Measurements from ENCODE around the gene SLC9A9. TPM values are rescaled to one million over a fixed set of nuclear protein-coding genes. Genes with fewer than 3 reads are reported as not detected.

Gene SLC9A9
- total RNA-seq, 1 experiment from 2014 or later, result 0.20 TPM

DNA sequence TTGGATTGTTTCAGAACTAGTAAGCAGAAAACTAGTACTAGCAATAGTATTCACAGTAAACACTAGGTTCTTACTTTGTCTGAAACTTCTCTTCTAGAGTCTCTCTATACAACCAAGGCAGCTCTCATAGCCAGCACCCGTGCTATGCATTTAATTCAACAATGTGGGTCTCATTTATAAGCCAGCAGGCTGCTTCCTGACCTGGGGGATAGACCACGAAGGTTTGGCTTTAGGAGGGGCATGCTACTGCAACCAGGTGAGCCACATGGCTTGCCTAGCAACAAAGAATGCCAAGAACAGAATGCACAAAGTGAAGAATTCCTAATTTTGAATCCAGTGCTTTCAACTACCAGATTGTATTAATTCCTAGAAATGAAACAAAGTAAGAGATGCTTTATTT, 514.9 kb downstream of the SLC9A9 start:
- no peaks in the 10 kb centered on the region for H3K36me3 ChIP-seq
- peaks cover 2% of the 10 kb centered on the region; the same call in 1 of the 2 replicates for H3K9me3 ChIP-seq
- DNase-seq, result no peak
- H3K4me3 ChIP-seq, result no peak overlapping the region
- no peaks in the 10 kb centered on the region for H3K27me3 ChIP-seq

DNA sequence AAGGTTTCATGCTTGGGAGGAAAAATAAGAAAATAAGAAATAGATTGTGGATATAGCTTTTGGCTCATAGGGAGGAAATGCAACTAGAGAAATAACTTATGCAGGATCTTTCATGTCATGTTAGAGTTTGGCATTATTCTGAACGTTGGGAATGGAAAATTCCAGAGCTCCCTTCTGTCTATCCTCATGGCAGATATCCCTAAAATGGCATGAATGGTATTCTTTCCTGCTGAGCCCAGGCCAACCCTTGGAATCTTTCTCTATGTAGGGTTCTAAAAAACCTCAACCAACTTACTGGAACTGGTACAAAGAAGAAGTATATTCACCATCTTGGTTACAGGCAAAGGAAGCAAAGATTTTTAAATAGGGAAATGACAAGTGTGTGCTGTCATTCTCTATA, 516.2 kb downstream of the SLC9A9 start:
- Histone ChIP-seq H3K36me3 (no peaks in the 10 kb centered on the region), H3K4me3 (no peak overlapping the region), H3K27me3 (no peaks in the 10 kb centered on the region), H3K9me3 (peaks cover 2% of the 10 kb centered on the region; the same call in 1 of the 2 replicates)
- DNase-seq, result no peak

DNA sequence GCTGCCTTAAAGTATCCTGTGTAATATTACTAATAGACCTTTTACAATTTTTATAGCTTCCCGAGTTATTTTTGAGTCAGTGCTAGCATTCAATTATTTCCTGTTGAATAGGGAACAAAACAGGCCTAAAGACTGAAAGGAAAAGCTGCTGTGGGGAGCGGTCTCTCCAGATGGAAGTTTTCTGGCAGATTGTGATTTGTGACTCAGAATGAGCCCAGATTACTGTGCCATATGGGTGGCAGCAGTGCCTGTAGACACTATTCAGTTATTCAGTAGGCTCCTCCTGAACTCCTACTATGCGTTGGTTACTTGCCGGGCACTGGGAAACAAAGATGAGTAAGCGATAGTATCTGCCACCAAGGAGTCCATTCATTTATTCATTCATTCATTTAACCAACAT, 516.9 kb downstream of the SLC9A9 start:
- no peak overlapping the region for H3K4me3 ChIP-seq
- peaks cover 2% of the 10 kb centered on the region; the same call in 1 of the 2 replicates for H3K9me3 ChIP-seq
- DNase-seq, result peak; percentile 75

DNA sequence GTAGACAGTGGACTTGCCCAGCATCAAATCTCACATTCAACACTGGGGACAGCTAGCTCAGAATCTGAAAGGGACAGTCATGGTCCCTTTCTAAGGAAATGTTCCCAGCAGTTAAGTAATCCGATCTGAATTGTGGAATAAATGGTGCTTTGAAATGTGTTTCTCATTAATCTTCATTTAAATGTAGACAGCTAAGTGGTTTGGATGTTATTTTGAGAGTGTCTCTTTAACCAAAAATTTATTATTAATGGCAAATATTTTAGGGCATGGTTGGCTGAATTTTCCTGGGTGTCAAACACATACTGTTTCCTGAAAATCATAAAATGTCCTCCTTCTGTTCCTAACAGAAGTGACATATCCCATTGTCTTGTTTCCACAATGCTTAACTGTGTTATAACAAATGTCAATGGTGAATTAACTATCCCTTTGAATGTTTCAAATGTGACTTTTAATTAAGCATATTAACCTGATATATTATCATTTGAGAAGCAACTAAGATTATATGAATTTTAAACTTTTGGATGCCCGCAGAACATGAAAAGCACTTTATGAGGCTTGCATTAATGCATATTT, 517.9 kb downstream of the SLC9A9 start:
- no peaks in the 10 kb centered on the region for H3K36me3 ChIP-seq
- no peaks in the 10 kb centered on the region for H3K27me3 ChIP-seq
- H3K4me3 ChIP-seq, result no peak overlapping the region
- H3K9me3 ChIP-seq, result no peaks in the 10 kb centered on the region; the same call in 1 of the 2 replicates
- DNase-seq, result no peak

More for the DNA sequence above, 516.9 kb downstream of the SLC9A9 start:
- Histone ChIP-seq H3K36me3 (no peaks in the 10 kb centered on the region), H3K27me3 (no peaks in the 10 kb centered on the region)

DNA sequence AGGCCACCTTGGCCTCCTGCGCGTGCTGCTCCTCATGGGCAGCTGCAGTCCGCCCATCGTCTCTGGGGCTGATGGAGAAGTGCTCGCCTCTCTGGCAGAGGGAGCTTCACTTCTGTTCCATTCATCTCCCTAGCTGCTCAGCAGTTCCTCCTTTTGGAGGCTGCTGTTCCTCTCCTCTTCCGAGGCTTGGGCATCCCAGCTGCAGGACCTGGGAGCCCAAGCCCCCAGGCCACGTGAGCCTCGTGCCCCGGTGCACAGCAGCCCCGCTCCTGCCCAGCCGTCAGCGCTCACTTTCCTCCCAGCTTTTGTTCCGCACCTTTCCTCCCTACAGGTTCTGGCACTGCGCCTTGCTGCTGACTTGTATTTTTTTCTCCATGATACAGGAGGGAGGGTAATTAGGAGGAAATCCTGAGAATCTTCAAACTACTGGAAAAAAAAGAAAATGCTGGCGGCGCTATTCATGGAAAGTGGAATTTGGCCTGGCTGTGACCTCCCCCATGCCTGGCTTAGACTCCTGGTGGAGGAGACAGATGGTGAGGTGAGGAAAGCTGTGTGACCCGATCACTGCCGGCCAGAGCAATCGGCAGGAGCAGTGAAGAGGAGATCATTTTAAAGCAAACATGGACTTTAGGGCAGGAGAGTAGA, 518.6 kb downstream of the SLC9A9 start:
- Histone ChIP-seq H3K4me3 (no peak overlapping the region), H3K9me3 (no peaks in the 10 kb centered on the region), H3K27me3 (no peaks in the 10 kb centered on the region), H3K36me3 (no peaks in the 10 kb centered on the region)
- no peak for DNase-seq

DNA sequence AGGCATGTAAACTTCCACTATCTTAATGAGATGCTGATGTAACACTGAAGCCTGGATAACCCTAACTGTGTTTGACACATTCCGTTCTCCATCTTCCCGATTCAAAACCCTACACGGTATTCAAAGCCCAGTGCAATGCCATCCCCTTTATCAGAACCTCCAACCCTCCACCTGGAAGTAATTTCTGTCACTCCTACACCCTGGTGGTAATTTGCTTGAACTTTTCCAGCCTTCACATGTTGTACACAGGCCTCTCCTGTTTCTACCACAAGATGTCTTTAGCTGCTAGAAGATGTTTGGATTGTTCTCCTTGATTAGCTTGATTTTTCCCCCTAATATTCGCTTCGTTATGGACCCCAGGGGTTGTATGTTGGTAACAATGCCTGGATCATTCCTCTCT, 519.8 kb downstream of the SLC9A9 start:
- H3K9me3 ChIP-seq, result no peaks in the 10 kb centered on the region

DNA sequence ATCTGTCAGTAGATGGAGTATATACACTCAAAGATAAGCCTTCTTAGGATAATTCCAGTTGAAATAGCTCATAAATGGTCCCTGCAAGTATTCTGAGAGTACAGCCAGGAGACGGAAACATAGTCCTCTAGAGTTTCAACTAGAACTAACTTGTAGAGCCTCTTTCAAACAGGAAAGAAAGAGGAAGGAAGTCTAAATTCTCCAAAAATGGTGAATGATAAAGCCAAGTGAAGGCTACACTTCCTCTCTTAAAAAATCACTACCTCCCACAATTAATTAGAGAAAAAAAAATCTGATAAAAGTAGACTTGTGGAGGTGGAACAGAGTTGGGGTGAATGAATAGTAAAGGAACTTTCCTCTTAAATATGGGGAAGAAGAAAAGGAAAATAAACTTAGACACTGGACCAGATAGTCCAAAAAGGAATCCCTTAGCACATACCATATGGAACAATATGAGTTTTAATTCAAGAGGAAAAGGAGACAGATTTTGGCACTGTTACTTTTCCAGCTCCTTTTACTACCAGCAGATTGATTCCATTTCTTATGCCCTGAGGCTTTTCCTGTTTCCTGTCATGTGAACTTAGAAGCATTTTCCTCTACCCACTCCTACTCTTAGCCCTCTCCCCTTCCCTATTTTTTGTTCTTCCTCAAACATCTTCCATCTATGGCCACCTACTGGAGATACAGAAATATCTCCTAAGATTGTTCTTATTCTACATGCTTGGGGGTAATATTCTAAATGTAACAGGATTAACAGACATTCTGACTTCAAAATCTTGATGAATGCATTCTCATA, 521.1 kb downstream of the SLC9A9 start:
- no peaks in the 10 kb centered on the region for H3K9me3 ChIP-seq
- H3K36me3 ChIP-seq, result no peaks in the 10 kb centered on the region
- DNase-seq, result no peak
- no peak overlapping the region for H3K4me3 ChIP-seq
- H3K27me3 ChIP-seq, result no peaks in the 10 kb centered on the region

More for the DNA sequence above, 519.8 kb downstream of the SLC9A9 start:
- Histone ChIP-seq H3K36me3 (no peaks in the 10 kb centered on the region), H3K4me3 (no peak overlapping the region), H3K27me3 (no peaks in the 10 kb centered on the region)
- no peak for DNase-seq

DNA sequence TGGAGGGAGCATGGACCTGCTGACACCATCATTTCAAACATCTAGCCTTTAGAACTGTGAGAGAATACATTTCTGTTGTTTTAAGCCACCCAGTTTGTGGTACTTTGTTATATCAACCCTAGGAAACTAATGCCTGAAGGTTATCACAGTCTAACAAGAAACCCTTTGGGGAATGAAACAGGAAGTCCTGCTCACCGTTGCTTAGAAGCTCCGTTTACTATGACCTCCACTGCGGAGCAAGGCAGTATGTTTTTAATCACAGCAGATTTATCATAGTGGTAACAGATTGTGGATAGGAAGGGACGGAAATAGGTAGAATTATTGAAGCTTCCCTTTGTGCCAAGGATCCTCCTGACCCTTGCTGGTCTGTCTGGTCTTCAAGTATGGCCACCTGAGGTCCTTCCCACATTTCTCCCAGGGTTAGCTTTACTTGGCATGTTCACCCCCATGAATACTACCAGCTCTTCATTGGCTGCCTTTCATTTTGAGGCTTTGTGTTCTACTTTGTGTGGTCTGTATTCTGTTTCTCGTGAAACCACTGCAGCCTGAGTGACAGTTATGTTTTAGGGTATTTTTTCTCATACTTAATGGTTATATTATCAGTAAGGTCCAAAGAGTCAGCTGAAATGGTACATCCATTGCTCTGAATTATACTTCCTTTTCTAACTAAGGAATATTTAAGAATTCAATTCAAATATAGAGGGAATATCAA, 527.1 kb downstream of the SLC9A9 start:
- Histone ChIP-seq H3K36me3 (no peaks in the 10 kb centered on the region), H3K27me3 (no peaks in the 10 kb centered on the region), H3K9me3 (no peaks in the 10 kb centered on the region), H3K4me3 (no peak overlapping the region)
- DNase-seq, result no peak

DNA sequence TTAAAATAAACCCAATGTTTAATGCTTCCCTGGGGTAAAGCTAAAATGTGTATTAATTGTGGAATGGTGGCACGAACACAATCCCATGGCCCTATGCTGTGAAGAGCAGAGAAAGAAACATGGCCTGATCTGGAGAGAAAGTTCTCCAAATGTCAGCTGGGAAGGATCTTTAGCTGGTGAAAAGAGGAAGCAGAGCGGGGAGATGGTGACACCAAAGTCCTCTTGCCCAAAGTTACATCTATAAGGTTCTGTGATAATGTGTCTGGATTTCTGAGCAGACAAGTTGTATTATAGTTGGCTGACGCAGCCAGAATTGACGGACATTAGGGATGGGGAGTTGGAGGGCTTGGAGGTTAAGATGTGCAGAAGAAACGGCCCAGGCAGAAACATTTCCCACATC, 532.5 kb downstream of the SLC9A9 start:
- no peaks in the 10 kb centered on the region for H3K27me3 ChIP-seq
- H3K36me3 ChIP-seq, result no peaks in the 10 kb centered on the region
- no peak overlapping the region for H3K4me3 ChIP-seq
- H3K9me3 ChIP-seq, result no peaks in the 10 kb centered on the region
- DNase-seq, result no peak

DNA sequence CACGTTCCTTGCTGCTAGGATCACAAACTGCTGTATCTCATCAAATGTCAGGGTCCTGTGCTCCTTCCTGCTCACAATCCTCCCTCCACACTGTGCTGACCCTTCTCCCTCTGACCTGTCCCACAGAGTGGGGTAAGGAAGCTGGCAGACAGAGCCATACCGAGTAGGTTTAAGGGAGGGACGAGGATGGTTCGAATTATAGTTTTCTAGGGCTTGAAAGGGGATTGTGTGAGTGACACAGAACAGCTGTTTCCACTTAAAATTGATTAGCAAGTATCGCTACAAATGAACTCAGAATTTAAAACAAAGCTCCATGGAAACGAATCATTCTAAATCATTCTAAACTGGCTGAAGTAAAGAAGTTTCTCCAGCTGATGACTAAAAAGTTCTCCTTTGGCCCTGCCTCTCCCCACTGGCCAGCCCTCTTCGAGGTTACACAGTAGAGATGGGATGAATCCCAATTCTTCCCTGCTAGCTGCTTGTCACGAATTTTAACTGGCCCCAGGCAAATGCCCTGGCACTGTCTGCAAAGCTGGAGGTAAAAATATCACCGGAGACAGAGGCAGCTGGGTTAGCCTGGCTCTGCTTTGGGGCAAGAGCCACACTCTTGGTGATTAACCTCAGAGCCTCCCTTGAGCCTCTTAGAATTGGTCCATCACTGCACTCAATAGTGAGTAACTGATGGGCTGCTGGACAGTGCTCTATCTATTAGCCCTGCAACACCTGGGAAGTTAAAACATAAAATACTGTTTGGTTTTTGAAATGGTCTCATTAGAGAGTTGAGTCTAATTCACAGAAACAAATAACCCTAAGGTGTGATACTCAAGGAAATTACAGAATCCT, 533.8 kb downstream of the SLC9A9 start:
- Histone ChIP-seq H3K27me3 (no peaks in the 10 kb centered on the region), H3K36me3 (no peaks in the 10 kb centered on the region), H3K4me3 (no peak overlapping the region), H3K9me3 (no peaks in the 10 kb centered on the region)
- DNase-seq, result peak; percentile 64

DNA sequence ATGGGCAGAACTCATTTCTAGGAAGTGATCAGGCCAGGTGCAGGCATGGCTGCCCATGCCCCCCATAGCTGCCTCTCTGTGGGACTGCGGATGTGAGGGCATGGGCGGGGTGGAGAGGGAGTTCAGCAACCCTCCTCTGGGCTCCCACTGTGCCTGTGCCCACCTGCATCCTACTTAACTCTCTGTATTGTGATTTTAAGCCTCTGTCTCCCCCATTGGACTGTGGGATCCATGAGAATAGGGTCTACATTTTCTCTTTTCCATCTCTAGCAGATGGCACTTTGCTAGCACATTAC, 534.4 kb downstream of the SLC9A9 start:
- no peak overlapping the region for H3K4me3 ChIP-seq
- no peaks in the 10 kb centered on the region for H3K36me3 ChIP-seq
- no peak for DNase-seq
- H3K9me3 ChIP-seq, result no peaks in the 10 kb centered on the region
- no peaks in the 10 kb centered on the region for H3K27me3 ChIP-seq

DNA sequence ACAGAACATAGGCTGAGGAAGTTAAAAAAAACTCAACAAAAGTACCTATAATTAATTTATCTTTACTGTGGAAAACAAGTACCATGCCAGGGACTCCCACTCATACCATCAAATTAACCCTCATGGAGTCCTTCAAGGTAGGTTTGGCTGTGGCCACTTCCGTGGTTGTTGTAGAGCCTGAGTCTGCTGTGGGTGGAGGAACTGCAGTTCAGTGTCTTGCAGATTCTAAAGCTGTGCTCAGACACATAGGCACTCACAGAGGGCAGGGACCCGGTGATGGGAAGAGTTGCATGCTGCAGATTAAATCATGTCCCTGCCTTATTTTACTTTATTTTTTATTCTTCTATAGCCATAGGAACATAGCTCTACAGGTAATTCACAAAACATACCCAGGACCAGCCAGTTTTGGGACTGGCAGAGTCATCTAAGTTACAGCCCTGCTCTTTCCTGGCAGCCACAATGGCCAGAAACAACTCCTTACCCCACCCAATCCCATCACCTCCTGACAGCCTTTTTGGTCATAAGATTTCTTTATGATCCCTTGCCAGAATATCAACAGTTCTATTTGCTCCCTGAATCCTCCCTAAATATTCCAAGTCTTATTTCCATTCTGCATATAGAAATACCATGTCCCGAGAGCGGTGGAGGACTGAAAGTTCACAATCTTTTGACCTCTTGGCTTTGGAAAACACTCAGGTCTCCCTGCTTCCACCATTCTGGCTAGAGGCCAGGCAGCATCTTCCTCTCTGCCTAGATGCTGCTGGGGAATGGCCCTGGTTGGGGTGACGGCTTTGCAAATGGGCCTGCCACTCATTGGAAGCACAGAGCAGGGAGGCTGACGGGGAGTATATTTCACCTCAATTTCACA, 535.0 kb downstream of the SLC9A9 start:
- Histone ChIP-seq H3K4me3 (no peak overlapping the region), H3K9me3 (no peaks in the 10 kb centered on the region), H3K27me3 (no peaks in the 10 kb centered on the region), H3K36me3 (no peaks in the 10 kb centered on the region)
- no peak for DNase-seq

DNA sequence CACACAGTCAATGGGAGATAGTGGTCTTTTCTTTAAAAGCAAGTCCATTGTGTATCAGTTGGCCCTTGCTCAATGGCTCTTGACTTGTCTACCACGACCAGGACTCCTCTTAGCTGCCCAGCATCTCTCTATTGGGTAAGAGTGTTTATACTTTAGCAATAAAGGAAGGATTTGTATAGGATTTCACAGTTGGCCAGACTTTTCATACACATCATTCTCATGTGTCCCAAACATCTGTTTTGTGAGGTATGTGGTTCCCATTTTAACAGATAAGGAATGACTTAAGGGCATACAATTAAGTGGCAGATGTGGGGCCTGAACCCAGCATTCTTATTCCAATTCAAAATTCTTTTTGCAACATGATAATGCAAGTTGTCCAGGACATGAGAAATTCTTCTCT, 537.2 kb downstream of the SLC9A9 start:
- Histone ChIP-seq H3K4me3 (no peak overlapping the region), H3K27me3 (no peaks in the 10 kb centered on the region), H3K36me3 (no peaks in the 10 kb centered on the region), H3K9me3 (no peaks in the 10 kb centered on the region)
- DNase-seq, result no peak

DNA sequence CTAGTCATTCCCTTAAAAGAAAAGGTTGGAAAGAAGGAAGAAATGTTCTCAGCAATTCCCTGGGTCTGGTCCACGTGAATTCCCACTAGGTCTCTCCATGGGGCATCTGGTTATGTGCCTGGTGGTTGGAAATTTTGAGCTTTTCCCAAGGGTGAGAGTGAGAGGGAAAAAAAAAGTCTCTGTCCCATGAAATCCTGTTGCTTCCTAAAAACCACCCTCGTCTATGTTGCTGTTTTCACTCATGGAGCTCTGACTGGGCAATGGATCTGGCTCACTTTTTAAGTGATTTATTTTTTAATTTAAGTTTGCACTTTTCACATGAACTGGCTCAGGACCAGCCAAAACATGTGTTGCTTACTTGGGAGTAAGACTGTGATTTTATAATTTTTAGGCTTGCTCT, 538.6 kb downstream of the SLC9A9 start:
- Histone ChIP-seq H3K27me3 (no peaks in the 10 kb centered on the region), H3K9me3 (no peaks in the 10 kb centered on the region), H3K4me3 (no peak overlapping the region), H3K36me3 (no peaks in the 10 kb centered on the region)
- DNase-seq, result no peak

DNA sequence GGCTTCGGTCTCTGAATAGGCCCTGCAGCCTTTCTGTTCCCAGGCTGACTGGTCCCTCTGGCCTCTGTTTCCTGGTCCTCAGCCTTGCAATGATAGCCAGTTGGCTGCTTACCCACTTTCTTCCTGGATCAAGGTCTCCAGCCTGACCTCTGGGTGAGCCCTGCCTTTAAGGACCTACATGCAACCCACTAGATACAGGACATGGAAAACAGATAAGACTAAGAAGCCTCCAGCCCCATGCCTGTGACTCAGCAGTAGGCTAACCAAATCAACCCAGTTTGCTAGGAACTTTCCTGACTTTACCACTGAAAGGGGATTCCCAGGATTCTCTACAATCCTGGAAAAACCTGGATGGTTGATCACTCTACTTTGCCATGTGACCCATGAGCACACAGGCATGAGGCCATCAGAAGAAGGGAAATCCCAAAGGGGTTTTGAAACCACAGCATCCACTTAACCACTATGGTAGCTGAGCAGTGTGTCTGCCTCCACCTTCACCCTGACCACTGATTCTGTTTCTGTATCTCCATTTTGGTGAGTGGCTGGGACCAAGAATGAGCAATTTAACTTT, 540.6 kb downstream of the SLC9A9 start:
- DNase-seq, result peak; percentile 12
- Histone ChIP-seq H3K27me3 (no peaks in the 10 kb centered on the region), H3K36me3 (no peaks in the 10 kb centered on the region), H3K9me3 (no peaks in the 10 kb centered on the region), H3K4me3 (no peak overlapping the region)

All from MG63 (cell line).